ENCODE data around the gene TYK2.
"Not testable (repeated sequence)": the region's sequence is repeated elsewhere in the genome, so short reads cannot be mapped to it uniquely, and the experiment has no call there.

TYK2 gene

DNA sequence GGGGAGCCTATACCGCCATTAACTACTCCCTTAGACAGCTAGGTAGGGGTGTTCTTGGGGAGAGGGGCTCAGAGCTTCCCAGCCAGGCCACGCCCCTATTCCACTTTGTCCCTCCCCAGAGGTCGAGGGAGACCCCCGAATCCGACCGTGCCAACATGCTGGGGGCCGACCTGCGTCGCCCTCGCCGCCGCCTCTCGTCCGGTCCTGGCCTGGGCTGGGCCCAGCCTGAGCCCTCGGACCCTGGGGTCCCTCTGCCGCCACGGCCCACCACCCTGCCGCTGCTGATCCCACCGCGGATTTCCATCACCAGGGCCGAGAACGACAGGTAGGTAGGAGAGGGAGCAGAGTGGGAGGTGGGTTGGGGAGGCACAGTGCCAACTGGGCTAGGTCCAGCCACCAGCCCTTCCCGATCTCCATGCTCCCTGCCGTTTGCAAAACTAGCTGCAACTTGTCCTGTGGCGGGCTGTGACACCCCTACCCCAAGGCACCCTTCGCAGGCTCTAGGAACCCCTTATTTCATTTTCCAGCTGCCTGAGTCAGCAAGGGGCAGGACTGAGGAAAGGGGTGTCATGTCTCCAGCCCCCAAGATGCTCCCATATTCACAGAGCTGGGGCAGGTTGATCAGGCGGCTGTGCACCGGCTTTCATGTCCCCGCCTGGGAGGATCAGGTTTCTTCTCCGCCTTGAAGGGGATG, 37.3 kb upstream of the TYK2 start:
- DNase-seq (ENCODE audit: low spot score), result no peak
- Histone ChIP-seq H3K27ac (no peak overlapping the region), H3K4me3 (no peak overlapping the region)
- TF ChIP-seq, protein P1, sequence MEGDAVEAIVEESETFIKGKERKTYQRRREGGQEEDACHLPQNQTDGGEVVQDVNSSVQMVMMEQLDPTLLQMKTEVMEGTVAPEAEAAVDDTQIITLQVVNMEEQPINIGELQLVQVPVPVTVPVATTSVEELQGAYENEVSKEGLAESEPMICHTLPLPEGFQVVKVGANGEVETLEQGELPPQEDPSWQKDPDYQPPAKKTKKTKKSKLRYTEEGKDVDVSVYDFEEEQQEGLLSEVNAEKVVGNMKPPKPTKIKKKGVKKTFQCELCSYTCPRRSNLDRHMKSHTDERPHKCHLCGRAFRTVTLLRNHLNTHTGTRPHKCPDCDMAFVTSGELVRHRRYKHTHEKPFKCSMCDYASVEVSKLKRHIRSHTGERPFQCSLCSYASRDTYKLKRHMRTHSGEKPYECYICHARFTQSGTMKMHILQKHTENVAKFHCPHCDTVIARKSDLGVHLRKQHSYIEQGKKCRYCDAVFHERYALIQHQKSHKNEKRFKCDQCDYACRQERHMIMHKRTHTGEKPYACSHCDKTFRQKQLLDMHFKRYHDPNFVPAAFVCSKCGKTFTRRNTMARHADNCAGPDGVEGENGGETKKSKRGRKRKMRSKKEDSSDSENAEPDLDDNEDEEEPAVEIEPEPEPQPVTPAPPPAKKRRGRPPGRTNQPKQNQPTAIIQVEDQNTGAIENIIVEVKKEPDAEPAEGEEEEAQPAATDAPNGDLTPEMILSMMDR (IDR thresholded peaks at IDR 0.05), result no peak

DNA sequence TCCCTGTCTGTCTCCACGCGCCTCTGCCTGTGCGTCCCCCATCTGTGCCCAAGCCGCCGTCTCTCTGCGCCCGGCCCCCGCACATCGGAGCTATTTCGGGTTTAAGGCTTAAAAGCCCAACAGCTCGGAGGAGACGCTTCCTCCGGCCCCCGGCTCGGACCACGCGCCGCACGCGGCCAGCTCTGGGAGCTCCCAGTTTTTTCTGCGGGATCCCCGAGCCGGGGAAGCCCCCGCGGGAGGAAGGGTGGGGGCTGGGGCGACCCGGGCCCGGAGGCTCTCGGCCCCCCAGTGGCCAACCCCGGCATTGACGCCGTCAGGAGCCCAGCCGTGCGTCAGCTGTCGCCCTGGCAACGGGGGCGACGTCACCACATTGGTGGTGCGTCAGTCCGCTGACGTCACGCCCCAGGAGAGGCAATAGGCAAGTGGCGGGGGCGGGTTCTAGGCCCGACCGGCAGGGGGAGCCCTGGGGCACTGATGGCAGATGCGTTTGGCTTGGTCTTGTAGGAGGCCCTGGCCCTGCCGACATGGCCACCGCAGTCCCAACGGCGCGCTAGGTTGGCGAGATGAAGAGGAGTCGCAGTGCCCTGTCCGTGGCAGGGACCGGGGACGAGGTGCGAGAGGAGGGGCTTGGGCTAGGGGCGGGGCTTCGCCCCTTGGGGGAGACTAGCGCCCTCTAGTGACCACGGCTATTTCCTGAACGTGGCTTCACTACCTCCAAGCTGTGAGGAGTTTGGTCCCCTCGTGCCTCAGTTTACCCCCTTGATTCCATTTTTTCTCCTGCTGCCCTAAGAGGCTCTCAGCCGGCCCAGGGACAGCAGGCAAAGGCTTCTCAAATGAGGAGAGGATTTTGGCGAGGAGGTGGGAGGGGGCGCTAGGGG, 36.2 kb upstream of the TYK2 start:
- DNase-seq (ENCODE audit: low spot score), result no peak
- TF ChIP-seq, protein P1 (IDR thresholded peaks at IDR 0.05), result peak; percentile 58
- H3K4me3 ChIP-seq, result peak overlapping the region; percentile 62
- H3K27ac ChIP-seq, result no peak overlapping the region

DNA sequence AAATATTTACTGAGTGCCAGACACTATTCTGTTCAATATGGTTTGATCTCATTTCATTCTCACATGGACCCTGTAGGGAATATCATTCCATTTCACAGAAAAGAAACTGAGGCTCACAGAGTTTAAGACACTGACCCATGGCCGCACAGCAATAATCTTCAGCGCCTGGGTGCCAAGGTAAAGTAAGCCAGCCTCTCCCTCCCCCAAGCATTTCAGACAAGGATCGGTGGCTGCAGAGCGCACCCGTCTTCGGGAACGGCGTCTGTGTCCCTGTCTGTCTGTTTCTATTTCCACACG, 35.7 kb upstream of the TYK2 start:
- peak overlapping the region; percentile 62 for H3K4me3 ChIP-seq
- DNase-seq (ENCODE audit: low spot score), result no peak
- no peak overlapping the region for H3K27ac ChIP-seq
- TF ChIP-seq, protein P1 (IDR thresholded peaks at IDR 0.05), result no peak

DNA sequence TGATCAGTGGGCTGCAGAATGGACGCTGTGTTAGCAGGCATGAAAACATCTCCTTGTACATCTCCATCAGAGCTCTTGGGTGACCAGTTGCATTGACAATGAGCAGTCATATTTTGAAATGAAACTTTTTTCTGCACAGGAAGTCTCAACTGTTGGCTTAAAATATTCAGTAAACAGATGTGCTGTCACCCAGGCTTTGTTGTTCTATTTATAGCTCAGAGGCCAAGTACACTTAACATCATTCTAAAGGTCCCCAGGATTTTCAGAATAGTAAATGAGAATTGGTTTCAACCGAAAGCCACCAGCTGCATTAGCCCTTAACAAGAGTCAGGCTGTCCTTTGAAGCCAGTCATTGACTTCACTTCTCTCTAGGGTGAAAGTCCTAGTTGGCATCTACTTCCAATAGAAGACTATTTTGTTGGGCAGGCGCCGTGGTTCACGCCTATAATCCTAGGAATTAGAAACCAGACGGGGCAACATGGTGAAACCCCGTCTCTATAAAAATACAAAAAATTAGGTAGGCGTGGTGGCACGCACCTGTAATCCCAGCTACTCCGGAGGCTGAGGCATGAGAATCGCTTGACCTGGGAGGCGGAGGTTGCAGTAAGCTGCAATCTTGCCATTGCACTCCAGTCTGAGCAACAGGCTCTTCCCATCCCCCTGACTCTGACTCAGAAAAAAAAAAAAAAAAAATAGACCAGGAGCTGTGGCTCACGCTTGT, 32.0 kb upstream of the TYK2 start:
- no peak overlapping the region for H3K27ac ChIP-seq
- H3K4me3 ChIP-seq, result no peak overlapping the region
- no peak for DNase-seq (ENCODE audit: low spot score)
- TF ChIP-seq, protein P1 (IDR thresholded peaks at IDR 0.05), result no peak

DNA sequence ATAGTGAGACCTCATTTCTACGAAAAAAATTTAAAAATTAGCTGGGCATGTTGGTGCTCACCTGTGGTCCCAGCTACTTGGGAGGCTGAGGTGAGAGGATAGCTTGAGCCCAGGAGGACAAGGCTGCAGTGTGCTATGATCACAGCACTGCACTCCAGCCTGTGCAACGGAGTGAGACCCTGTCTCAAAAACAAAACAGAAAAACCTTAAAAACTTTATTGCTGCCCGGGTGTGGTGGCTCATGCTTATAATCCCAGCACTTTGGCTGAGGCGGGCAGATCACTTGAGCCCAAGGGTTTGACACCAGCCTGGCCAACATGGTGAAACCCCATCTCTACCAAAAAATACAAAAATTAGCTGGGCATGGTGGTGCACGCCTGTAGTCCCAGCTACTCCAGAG, 30.9 kb upstream of the TYK2 start:
- not testable (repeated sequence) for H3K4me3 ChIP-seq; DNase-seq (ENCODE audit: low spot score); H3K27ac ChIP-seq

DNA sequence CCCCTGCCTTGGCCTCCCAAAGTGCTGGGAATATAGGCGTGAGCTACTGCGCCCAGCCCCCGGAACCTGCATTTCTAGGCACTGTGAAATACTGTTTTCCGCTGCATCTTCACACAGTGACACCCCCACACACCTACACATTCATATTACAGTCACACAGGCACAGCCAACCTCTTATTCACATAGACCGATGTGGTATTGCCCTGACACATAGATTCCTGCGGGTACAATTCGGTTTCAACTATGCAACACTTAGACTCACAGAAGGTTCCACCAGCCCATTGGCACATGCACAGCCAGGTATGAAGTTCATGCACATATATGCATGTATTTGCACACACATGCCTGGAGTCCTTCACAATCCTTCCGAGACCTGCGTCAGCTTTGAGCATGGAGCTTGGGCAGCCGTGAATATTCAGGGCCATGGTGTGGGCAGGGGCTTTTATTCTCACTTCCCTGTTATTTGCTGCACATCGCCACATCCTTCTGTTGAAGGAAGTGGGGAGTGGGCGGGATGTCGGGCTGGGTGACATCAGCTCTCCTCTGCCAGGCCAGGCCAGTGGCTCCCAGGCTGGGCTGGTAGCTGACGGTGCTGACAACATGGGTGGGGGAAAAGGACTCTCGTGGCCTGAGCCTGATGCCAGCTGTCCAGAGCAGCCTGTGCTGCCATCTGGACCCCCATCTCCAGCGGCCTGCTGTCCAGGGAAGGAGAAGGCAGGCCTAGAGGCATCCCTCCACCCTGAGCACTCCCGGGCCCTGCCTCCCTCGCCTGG, 28.3 kb upstream of the TYK2 start:
- TF ChIP-seq, protein P1 (IDR thresholded peaks at IDR 0.05), result no peak
- Histone ChIP-seq H3K4me3 (no peak overlapping the region), H3K27ac (peak overlapping the region in 1 of 2 donors; percentile 54)
- no peak for DNase-seq (ENCODE audit: low spot score)

DNA sequence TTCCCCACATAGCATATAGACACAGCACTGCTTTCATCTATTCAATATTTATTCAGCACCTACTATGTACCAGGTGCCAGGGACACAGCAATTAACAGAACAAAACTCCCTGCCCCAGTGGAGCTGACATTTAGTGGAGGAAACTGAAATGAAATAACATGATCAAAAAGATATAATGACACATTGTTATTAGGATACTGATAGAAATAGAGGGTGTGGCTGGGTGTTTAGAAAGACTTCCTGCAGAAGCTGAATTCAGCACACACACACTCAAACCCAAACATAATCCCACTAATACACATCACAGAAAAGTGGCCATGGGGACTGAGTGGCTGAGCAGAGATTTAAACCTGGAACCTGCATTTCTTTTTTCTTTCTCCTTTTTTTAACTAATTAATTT, 26.7 kb upstream of the TYK2 start:
- TF ChIP-seq, protein P1 (IDR thresholded peaks at IDR 0.05), result no peak
- DNase-seq (ENCODE audit: low spot score), result no peak
- H3K4me3 ChIP-seq, result no peak overlapping the region
- H3K27ac ChIP-seq, result no peak overlapping the region

All from coronary artery (tissue), 2 donors.